HG03135 (cell line): ENCODE data around the gene KLF12.

Experiments
- ATAC-seq: cut with Tn5 transposase; IDR thresholded peaks from one replicate; pipeline ENCODE4 v1.9.1; 2021; ENCODE audit warnings: mild to moderate bottlenecking, moderate library complexity; ENCODE audit not compliant: unreplicated experiment

KLF12 gene

DNA sequence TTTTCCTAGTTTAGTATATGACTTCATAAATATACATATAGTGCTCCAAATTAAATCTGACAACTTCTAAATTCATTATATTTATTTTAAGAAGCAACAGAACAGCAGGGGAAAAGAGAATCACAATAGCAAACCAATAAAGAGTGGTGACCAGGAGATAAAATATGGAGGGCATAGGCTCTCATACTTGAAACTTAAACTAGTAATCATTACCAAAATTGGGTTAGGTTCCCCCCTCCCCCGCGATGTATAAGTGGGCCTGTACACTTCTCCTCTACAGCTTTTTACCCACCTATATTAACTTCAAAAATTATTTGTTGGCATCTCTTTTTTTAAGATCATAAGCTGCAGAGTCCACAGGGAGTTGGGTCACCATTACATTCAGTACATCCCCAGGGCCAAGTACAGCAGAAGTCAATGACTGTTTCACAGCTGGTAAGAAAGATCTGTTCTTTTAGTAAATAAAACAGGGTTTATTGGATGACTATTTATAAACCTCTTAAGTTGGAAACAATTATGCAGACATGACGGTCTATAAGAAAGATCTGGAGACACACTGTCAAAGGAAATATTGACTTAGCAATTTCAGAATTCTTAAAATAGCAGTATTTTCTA, 29.4 kb downstream of the KLF12 start:
- no peak for ATAC-seq

DNA sequence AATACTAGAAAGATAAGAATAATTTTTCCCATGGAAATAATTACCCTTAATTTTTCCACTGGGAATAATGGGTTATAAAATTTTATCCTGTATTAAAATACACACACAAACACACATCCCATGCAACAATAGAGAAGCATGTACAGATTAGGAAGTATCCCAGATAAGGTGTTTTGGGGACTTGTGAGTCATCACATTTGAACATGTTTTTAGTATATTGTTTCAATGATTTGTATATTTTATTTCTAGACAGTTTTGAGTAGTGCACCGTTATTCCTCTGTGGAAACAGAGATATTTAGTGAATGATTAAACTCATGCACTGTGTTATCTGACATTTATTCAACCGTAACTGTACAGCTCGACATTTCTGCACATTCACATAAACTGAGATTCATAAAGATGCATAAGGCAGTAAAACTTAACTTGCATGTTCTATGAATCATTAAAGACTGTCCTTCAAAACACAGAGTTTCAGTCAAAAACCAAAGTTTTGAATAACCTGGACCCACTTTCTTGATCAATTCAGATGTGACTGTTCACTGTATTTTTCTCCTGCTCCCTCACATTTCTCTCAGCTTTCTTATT, 30.1 kb downstream of the KLF12 start:
- no peak for ATAC-seq

DNA sequence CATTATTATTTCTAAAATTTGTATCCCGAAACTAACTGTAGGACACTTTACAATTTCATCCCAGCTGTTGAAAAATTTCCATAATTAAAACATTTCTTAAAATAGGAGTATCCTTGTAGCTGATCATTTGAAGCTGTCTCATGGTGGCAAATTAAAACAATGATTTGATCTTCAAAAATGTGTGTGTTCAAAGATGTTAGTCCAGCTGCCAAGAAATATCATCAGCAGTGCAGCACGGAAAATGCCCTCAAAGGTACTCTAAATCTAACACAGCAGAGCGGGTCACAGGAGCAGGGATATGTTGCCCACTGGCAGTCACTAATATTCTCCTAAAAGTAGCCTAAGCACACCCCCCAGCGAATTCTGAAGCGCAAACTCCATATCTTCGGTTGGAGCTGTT, 31.0 kb downstream of the KLF12 start:
- ATAC-seq, result no peak

DNA sequence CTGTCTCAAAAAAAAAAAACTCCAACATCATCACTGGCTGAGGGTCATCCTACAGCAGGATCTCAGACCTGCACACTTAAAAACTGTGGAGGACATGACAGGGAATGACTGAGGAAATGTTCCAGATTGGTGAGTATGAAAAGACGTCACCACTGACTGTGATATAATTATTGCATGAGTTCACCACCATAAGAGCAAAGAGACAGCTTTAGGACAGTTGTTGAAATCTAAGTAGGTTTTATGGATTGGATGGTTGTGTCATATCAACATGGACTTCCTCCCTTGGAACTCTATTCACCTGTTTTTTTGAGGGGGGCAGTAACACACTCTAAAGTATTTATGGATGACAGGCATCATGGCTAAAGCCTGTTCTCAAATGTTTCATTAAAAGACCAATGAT, 31.5 kb downstream of the KLF12 start:
- no peak for ATAC-seq

DNA sequence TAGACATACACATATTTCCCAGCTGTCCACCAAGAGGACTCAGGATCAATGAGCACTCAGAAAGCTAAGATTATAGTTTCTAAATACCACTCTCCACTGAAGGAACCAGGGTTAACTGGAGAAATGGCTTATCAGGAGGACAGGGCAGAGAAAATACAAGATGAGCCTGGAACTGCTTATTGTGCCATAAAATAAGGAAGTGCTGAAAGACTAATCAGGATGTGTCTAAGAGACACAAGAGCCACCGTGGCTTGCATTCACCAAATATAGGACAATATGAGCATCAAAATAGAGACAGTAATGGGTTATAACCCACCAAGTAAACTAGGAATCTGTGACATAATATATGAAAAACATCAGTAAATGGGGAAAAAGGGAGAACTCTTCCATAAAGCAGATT, 32.8 kb downstream of the KLF12 start:
- no peak for ATAC-seq

DNA sequence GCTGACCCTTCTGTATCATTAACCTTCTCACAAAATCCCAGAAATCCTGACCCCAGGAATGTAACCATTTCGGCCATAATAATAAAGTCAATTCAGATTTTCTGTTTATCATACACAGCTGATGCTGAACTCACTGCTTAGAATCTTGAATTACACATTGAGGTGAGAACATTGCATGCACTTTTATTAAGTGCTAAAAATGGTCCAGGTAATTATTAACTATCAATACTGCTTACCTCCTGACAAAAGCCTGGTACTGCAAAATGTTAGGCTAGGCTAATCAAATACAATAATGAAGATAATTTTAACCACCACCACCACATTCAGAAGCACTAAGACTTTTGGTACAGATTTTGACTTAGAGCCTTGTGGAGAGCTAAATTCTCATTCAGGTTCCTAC, 36.1 kb downstream of the KLF12 start:
- ATAC-seq, result no peak

DNA sequence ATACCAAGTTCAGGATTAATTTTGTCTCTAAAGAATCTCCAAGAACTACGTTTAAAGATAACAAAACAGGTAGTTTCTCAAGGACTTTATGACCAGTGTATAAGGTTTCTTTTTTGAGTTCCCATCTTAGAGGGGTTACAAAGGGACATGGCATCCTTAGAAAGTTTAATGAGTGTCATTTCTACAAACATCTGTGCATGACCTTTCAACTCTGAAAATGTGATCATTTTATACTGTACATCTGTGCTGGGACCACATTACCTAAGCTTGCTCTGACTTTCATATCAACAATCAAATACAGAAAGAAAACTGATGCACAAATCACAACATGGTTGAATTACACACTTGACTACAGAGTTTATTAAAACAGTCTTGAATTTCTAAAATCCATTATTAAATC, 37.1 kb downstream of the KLF12 start:
- ATAC-seq, result no peak

DNA sequence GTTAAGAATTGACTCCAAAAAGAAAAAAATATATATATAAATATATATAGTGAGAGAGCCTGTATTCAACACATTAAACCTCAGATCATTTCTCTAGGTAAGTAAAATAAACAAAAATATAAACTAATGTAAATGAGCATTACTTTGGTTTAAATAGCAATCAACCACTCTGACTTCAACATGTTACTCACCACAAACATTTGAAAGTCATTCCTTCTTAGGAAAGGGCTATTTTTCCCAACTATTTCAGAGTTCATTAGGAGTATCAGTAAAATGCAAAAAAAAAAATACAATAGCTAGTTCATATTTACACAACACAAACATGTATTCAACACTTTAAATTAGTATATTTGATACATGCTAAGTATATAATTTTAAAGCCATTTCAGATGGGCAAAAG, 40.5 kb downstream of the KLF12 start:
- no peak for ATAC-seq

DNA sequence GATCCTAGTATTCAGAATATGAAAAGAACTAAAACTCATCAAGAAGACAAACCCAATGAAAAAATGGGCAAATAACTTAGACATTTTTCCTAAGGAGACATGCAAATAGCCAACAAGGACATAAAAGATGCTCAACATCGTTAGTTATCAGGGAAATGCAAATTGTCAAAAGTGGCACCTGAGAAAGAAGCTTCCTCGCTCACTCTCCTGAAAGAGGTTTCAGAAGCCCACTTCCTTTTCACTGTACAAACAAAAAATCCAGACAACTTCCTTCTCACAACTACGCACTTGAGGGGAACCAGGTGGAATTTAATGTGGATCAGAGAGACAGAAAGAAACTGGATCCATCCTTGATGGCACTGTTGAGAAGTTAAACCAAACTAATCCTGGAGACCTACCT, 41.5 kb downstream of the KLF12 start:
- ATAC-seq, result no peak

DNA sequence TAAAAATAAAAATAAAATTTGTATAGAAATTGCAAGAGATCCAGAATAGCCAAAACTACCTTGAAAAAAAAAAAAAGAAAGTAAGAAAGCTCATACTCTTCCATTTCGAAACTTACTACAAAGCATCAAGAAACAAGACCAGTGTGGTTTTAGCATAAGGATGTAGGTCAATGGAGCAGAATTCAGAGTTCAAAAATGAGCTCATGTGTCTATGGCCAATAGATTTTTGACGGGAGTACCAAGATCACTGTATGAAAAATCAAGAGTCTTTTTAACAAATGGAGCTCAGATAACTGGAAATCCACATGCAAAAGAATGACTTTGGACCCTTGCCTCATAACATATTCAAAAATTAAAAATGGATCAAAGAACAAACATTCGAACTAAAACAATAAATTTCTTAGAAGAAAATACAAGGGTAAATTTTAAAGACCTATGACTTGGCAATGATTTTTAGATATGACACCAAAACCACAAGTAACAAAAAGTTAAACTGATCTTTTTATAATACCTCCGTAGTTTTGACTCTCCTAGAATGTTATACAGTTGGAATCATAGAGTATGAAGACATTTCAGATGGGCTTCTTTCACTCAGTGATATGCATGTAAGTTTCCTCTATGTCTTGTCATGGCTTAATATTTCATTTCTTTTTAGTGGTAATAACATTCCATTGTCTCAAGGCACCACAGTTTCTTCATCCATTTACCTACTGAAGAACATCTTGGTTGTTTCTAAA, 43.2 kb downstream of the KLF12 start:
- no peak for ATAC-seq

DNA sequence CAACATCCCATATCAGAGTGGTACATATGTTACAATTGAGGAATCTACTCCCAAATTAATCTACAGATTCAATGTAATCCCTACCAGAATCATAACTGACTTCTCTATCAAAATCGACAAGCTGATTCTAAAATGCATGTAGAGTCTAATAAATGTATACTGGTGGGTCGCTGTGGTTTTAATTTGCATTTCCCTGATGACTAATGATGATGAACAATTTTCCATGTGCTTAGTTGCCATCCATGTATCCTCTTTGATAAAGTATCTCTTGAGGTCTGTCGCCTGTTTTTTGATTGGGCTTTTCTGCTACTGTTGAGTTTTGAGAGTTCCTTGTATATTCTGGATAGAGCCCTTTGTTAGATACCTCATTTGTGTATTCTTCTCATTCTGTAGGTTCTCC, 43.8 kb downstream of the KLF12 start:
- ATAC-seq, result no peak

DNA sequence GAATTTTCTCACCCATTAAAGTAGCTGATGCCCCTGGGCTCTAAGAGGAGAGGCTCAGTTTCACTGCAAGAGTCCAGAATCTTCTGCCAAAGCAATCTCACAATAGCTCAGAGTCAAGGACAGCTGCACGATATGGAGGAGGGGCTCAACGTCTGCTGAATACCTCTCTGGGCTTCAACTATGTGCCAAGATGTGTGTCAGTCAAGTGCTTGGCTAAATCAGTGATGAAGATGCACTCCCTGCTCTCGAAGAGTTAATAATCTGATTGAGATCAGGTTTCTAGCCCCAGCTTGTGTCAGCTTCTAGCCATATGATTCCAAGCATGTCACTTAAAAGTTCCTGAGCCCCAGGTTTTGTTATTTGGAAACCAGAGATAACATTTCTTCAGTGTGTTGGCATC, 46.8 kb downstream of the KLF12 start:
- no peak for ATAC-seq
